IPS-NIHi7 (cell line): ENCODE measurements around the gene JMY.

Source experiments
- DNase-seq: peaks from one replicate; pipeline ENCODE4 v3.0.0; 2012; ENCODE audit warnings: mixed read lengths; ENCODE audit errors: extremely low spot score

JMY gene

GRCh38 chr5:79235634-79236361 lies at the start of gene JMY:
TSS of gene JMY (plus strand) at chr5:79236131. CDS start at chr5:79236651, 520 bp downstream.
- DNase-seq, result peak; percentile 94

- DNase-seq, result no peak
Measured at GRCh38 chr5:79186455-79186854, 49.5 kb upstream of the JMY start.

- DNase-seq, result no peak
Measured at GRCh38 chr5:79189439-79190234, 46.3 kb upstream of the JMY start.

- no peak for DNase-seq
Measured at GRCh38 chr5:79190235-79190529, 45.7 kb upstream of the JMY start.

GRCh38 chr5:79191457-79191856 lies 44.5 kb upstream of the JMY start:
- DNase-seq, result peak; percentile 28

- no peak for DNase-seq
Measured at GRCh38 chr5:79193643-79194042, 42.3 kb upstream of the JMY start.

- peak; percentile 24 for DNase-seq
Measured at GRCh38 chr5:79200573-79201183, 35.3 kb upstream of the JMY start.

GRCh38 chr5:79201206-79201605 lies 34.7 kb upstream of the JMY start:
- DNase-seq, result no peak

- DNase-seq, result no peak
Measured at GRCh38 chr5:79202076-79202475, 33.9 kb upstream of the JMY start.

GRCh38 chr5:79205965-79206364 lies 30.0 kb upstream of the JMY start:
- DNase-seq, result no peak

- DNase-seq, result no peak
Measured at GRCh38 chr5:79206541-79206940, 29.4 kb upstream of the JMY start.

- no peak for DNase-seq
Measured at GRCh38 chr5:79209505-79209904, 26.4 kb upstream of the JMY start.

GRCh38 chr5:79224286-79224984 lies 11.5 kb upstream of the JMY start:
- DNase-seq, result no peak

GRCh38 chr5:79225026-79225425 lies 10.9 kb upstream of the JMY start:
- DNase-seq, result no peak

- no peak for DNase-seq
Measured at GRCh38 chr5:79225441-79225840, 10.5 kb upstream of the JMY start.

GRCh38 chr5:79227484-79228025 lies 8.4 kb upstream of the JMY start:
- no peak for DNase-seq

GRCh38 chr5:79229357-79230174 lies 6.4 kb upstream of the JMY start:
- DNase-seq, result no peak

GRCh38 chr5:79235261-79235633 lies 684 bp upstream of the JMY start:
- no peak for DNase-seq

- DNase-seq, result peak; percentile 60
Measured at GRCh38 chr5:79236362-79236969, 535 bp downstream of the JMY start.

- peak; percentile 38 for DNase-seq
Measured at GRCh38 chr5:79236970-79237739, 1.2 kb downstream of the JMY start.
